IPS-18c (cell line): Measurements from ENCODE around the gene BRD4.

Experiments used
- H3K4me3 ChIP-seq: 2 replicates; pipeline ENCODE4 v1.7.0; 2013; ENCODE audit warnings: low read depth, mild to moderate bottlenecking, low read length, moderate library complexity; ENCODE audit not compliant: insufficient read depth
- H3K9me3 ChIP-seq: one replicate; pipeline ENCODE4 v1.6.1; 2013; ENCODE audit warnings: mild to moderate bottlenecking, low read length, moderate library complexity; ENCODE audit not compliant: control insufficient read depth, insufficient read depth

BRD4 gene

GRCh38 chr19:15299568-15300409, 32.5 kb downstream of the BRD4 start:
- Histone ChIP-seq H3K9me3 (no peaks in the 10 kb centered on the region), H3K4me3 (no peak overlapping the region)

GRCh38 chr19:15298847-15299567, 33.3 kb downstream of the BRD4 start:
- H3K4me3 ChIP-seq, result no peak overlapping the region
- no peaks in the 10 kb centered on the region for H3K9me3 ChIP-seq

- H3K9me3 ChIP-seq, result no peaks in the 10 kb centered on the region
- H3K4me3 ChIP-seq, result no peak overlapping the region
These were observed 34.7 kb downstream of the BRD4 start for GRCh38 chr19:15297416-15298224.

- no peak overlapping the region for H3K4me3 ChIP-seq
These were observed 35.4 kb downstream of the BRD4 start for GRCh38 chr19:15296841-15297415.

GRCh38 chr19:15296353-15296752, 36.0 kb downstream of the BRD4 start:
- Histone ChIP-seq H3K9me3 (no peaks in the 10 kb centered on the region), H3K4me3 (no peak overlapping the region)

More at GRCh38 chr19:15296841-15297415, 35.4 kb downstream of the BRD4 start:
- H3K9me3 ChIP-seq, result no peaks in the 10 kb centered on the region

- H3K4me3 ChIP-seq, result no peak overlapping the region
- H3K9me3 ChIP-seq, result no peaks in the 10 kb centered on the region
These were observed 37.8 kb downstream of the BRD4 start for GRCh38 chr19:15294561-15294990.

- Histone ChIP-seq H3K9me3 (no peaks in the 10 kb centered on the region), H3K4me3 (no peak overlapping the region)
These were observed 38.4 kb downstream of the BRD4 start for GRCh38 chr19:15293781-15294491.

GRCh38 chr19:15292847-15293582, 39.3 kb downstream of the BRD4 start:
- H3K9me3 ChIP-seq, result no peaks in the 10 kb centered on the region
- H3K4me3 ChIP-seq, result no peak overlapping the region

GRCh38 chr19:15292140-15292539, 40.2 kb downstream of the BRD4 start:
- H3K4me3 ChIP-seq, result no peak overlapping the region

GRCh38 chr19:15291548-15292021, 40.8 kb downstream of the BRD4 start:
- no peak overlapping the region for H3K4me3 ChIP-seq
- no peaks in the 10 kb centered on the region for H3K9me3 ChIP-seq

More at GRCh38 chr19:15292140-15292539, 40.2 kb downstream of the BRD4 start:
- no peaks in the 10 kb centered on the region for H3K9me3 ChIP-seq

GRCh38 chr19:15291089-15291488, 41.2 kb downstream of the BRD4 start:
- no peak overlapping the region for H3K4me3 ChIP-seq
- H3K9me3 ChIP-seq, result no peaks in the 10 kb centered on the region

GRCh38 chr19:15290166-15290565, 42.2 kb downstream of the BRD4 start:
- H3K9me3 ChIP-seq, result no peaks in the 10 kb centered on the region
- H3K4me3 ChIP-seq, result no peak overlapping the region

GRCh38 chr19:15289673-15290072, 42.7 kb downstream of the BRD4 start:
- H3K4me3 ChIP-seq, result no peak overlapping the region
- H3K9me3 ChIP-seq, result no peaks in the 10 kb centered on the region

- Histone ChIP-seq H3K9me3 (no peaks in the 10 kb centered on the region), H3K4me3 (no peak overlapping the region)
These were observed 44.0 kb downstream of the BRD4 start for GRCh38 chr19:15288146-15288963.

- no peaks in the 10 kb centered on the region for H3K9me3 ChIP-seq
These were observed 44.8 kb downstream of the BRD4 start for GRCh38 chr19:15287496-15287895.

More at GRCh38 chr19:15287496-15287895, 44.8 kb downstream of the BRD4 start:
- H3K4me3 ChIP-seq, result no peak overlapping the region
